Immature natural killer cell (primary cell): ENCODE results near the gene ALKBH4. TPM values are rescaled to one million over a fixed set of nuclear protein-coding genes. Genes with fewer than 3 reads are reported as not detected.
"Not testable (repeated sequence)": the region's sequence is repeated elsewhere in the genome, so short reads cannot be mapped to it uniquely, and the experiment has no call there.

Experiments used
- DNase-seq, 3 donors: peaks; one replicate each; pipeline ENCODE4 v3.0.0; 2022; ENCODE audit warnings: mixed read lengths in 1 of 3
- H3K27ac Mint-ChIP-seq, 6 donors: one replicate each; pipeline ENCODE4 v1.8.0; 2020; ENCODE audit warnings: mixed read lengths in 6 of 6, mild to moderate bottlenecking in 5 of 6, inconsistent platforms in 4 of 6, moderate library complexity in 3 of 6
- H3K27me3 Mint-ChIP-seq, 3 donors: one replicate each; pipeline ENCODE4 v1.8.0; 2020 to 2021; ENCODE audit warnings: low read depth in 3 of 3, mild to moderate bottlenecking in 3 of 3, mixed read lengths in 3 of 3, moderate library complexity in 3 of 3, inconsistent platforms in 1 of 3
- H3K36me3 Mint-ChIP-seq, 3 donors: one replicate each; pipeline ENCODE4 v1.8.0; 2020; ENCODE audit warnings: mixed read lengths in 3 of 3, inconsistent platforms in 2 of 3, mild to moderate bottlenecking in 2 of 3
- H3K4me1 Mint-ChIP-seq, 2 donors: one replicate each; pipeline ENCODE4 v1.8.0; 2020; ENCODE audit warnings: inconsistent platforms in 2 of 2, mild to moderate bottlenecking in 2 of 2, mixed read lengths in 2 of 2, moderate library complexity in 1 of 2
- H3K4me3 Mint-ChIP-seq, 5 donors: one replicate each; pipeline ENCODE4 v1.8.0; 2020; ENCODE audit warnings: mild to moderate bottlenecking in 5 of 5, mixed read lengths in 5 of 5, inconsistent platforms in 3 of 5, moderate library complexity in 3 of 5
- H3K9me3 Mint-ChIP-seq, 6 donors: one replicate each; pipeline ENCODE4 v1.8.0; 2020; ENCODE audit warnings: mild to moderate bottlenecking in 6 of 6, mixed read lengths in 6 of 6, inconsistent platforms in 4 of 6, moderate library complexity in 3 of 6
- polyA plus RNA-seq, 3 donors: library from polyadenylated mRNA; unstranded; fragments of 300-500 nt; fragmentation: Illumina TruSeq; gene quantifications; one replicate each; pipeline ENCODE4 v1.2.3, GENCODE V29; 2021

Gene ALKBH4
- polyA plus RNA-seq, 3 donors from 2014 or later: 16.2 to 25.8 (median 18.5) TPM

GRCh38 chr7:102454932-102455331, 9.7 kb downstream of the ALKBH4 start:
- H3K27me3 Mint-ChIP-seq, H3K27ac Mint-ChIP-seq, H3K4me3 Mint-ChIP-seq, H3K4me1 Mint-ChIP-seq, DNase-seq, H3K36me3 Mint-ChIP-seq, H3K9me3 Mint-ChIP-seq: not testable (repeated sequence)

- no peak overlapping the region for H3K27ac Mint-ChIP-seq
- peaks cover 0 to 3% of the 10 kb centered on the region in 2 donors for H3K4me1 Mint-ChIP-seq
- no peaks in the 10 kb centered on the region for H3K27me3 Mint-ChIP-seq
- DNase-seq: no peak
- no peaks in the 10 kb centered on the region for H3K9me3 Mint-ChIP-seq
- H3K4me3 Mint-ChIP-seq: no peak overlapping the region
- H3K36me3 Mint-ChIP-seq: peaks cover 0 to 3% (median 0%) of the 10 kb centered on the region in 3 donors
Measured at GRCh38 chr7:102454468-102454867, 10.2 kb downstream of the ALKBH4 start.

- peaks cover 0 to 3% (median 0%) of the 10 kb centered on the region in 3 donors for H3K36me3 Mint-ChIP-seq
- H3K27ac Mint-ChIP-seq: no peak overlapping the region
- H3K4me1 Mint-ChIP-seq: peaks cover 0 to 3% of the 10 kb centered on the region in 2 donors
- no peak for DNase-seq
- H3K27me3 Mint-ChIP-seq: peaks cover 0 to 1% (median 0%) of the 10 kb centered on the region in 3 donors
- H3K9me3 Mint-ChIP-seq: no peaks in the 10 kb centered on the region
- H3K4me3 Mint-ChIP-seq: no peak overlapping the region
Measured at GRCh38 chr7:102453319-102453718, 11.3 kb downstream of the ALKBH4 start.

- H3K9me3 Mint-ChIP-seq: no peaks in the 10 kb centered on the region
- no peak for DNase-seq
- no peak overlapping the region for H3K27ac Mint-ChIP-seq
- H3K4me1 Mint-ChIP-seq: peaks cover 0 to 3% of the 10 kb centered on the region in 2 donors
- H3K27me3 Mint-ChIP-seq: peaks cover 0 to 1% (median 0%) of the 10 kb centered on the region in 3 donors
- H3K36me3 Mint-ChIP-seq: peaks cover 0 to 3% (median 0%) of the 10 kb centered on the region in 3 donors
- H3K4me3 Mint-ChIP-seq: no peak overlapping the region
Measured at GRCh38 chr7:102452451-102452850, 12.2 kb downstream of the ALKBH4 start.

GRCh38 chr7:102451371-102452054, 13.2 kb downstream of the ALKBH4 start:
- peaks cover 0 to 3% (median 0%) of the 10 kb centered on the region in 3 donors for H3K36me3 Mint-ChIP-seq
- no peak for DNase-seq
- no peak overlapping the region for H3K4me3 Mint-ChIP-seq
- H3K9me3 Mint-ChIP-seq: no peaks in the 10 kb centered on the region
- H3K4me1 Mint-ChIP-seq: peaks cover 0 to 3% of the 10 kb centered on the region in 2 donors
- H3K27me3 Mint-ChIP-seq: peaks cover 0 to 1% (median 0%) of the 10 kb centered on the region in 3 donors
- H3K27ac Mint-ChIP-seq: no peak overlapping the region

- peaks cover 0 to 3% (median 0%) of the 10 kb centered on the region in 3 donors for H3K36me3 Mint-ChIP-seq
- H3K9me3 Mint-ChIP-seq: no peaks in the 10 kb centered on the region
- peaks cover 0 to 1% (median 0%) of the 10 kb centered on the region in 3 donors for H3K27me3 Mint-ChIP-seq
- peaks cover 0 to 4% of the 10 kb centered on the region in 2 donors for H3K4me1 Mint-ChIP-seq
- peak; percentile 33 to 42 (median 40) for DNase-seq
- H3K27ac Mint-ChIP-seq: peak overlapping the region in 3 of 6 donors; percentile 24 to 82 (median 48)
- no peak overlapping the region for H3K4me3 Mint-ChIP-seq
Measured at GRCh38 chr7:102450242-102450641, 14.4 kb downstream of the ALKBH4 start.

- no peak for DNase-seq
- Mint-ChIP-seq H3K27ac (no peak overlapping the region), H3K4me3 (no peak overlapping the region), H3K4me1 (peaks cover 0 to 7% of the 10 kb centered on the region in 2 donors), H3K9me3 (no peaks in the 10 kb centered on the region), H3K36me3 (peaks cover 0 to 4% (median 0%) of the 10 kb centered on the region in 3 donors), H3K27me3 (peaks cover 0 to 1% (median 0%) of the 10 kb centered on the region in 3 donors)
Measured at GRCh38 chr7:102449136-102449535, 15.5 kb downstream of the ALKBH4 start.

GRCh38 chr7:102447311-102447710, 17.4 kb downstream of the ALKBH4 start:
- Mint-ChIP-seq H3K4me3 (no peak overlapping the region), H3K27me3 (peaks cover 0 to 4% (median 0%) of the 10 kb centered on the region in 3 donors), H3K27ac (no peak overlapping the region), H3K9me3 (no peaks in the 10 kb centered on the region), H3K36me3 (peaks cover 0 to 4% (median 0%) of the 10 kb centered on the region in 3 donors), H3K4me1 (peaks cover 15 to 21% of the 10 kb centered on the region in 2 donors)
- no peak for DNase-seq

GRCh38 chr7:102446387-102447156, 18.1 kb downstream of the ALKBH4 start:
- Mint-ChIP-seq H3K9me3 (no peaks in the 10 kb centered on the region), H3K4me3 (no peak overlapping the region), H3K4me1 (peaks cover 22 to 29% of the 10 kb centered on the region in 2 donors), H3K27ac (peak overlapping the region in 1 of 6 donors; percentile 48), H3K27me3 (peaks cover 0 to 4% (median 0%) of the 10 kb centered on the region in 3 donors), H3K36me3 (peaks cover 0 to 7% (median 0%) of the 10 kb centered on the region in 3 donors)
- no peak for DNase-seq

- Mint-ChIP-seq H3K27ac (peak overlapping the region in 3 of 6 donors; percentile 53 to 83 (median 65)), H3K9me3 (no peaks in the 10 kb centered on the region), H3K36me3 (peaks cover 0 to 9% (median 0%) of the 10 kb centered on the region in 3 donors), H3K4me1 (peaks cover 25 to 30% of the 10 kb centered on the region in 2 donors), H3K4me3 (no peak overlapping the region), H3K27me3 (peaks cover 0 to 4% (median 0%) of the 10 kb centered on the region in 3 donors)
- no peak for DNase-seq
Measured at GRCh38 chr7:102445674-102446071, 19.0 kb downstream of the ALKBH4 start.

- peaks cover 0 to 9% (median 0%) of the 10 kb centered on the region in 3 donors for H3K36me3 Mint-ChIP-seq
Measured at GRCh38 chr7:102444961-102445673, 19.5 kb downstream of the ALKBH4 start.

GRCh38 chr7:102439963-102440795, 24.5 kb downstream of the ALKBH4 start:
- Mint-ChIP-seq H3K4me1 (peaks cover 32 to 34% of the 10 kb centered on the region in 2 donors), H3K4me3 (no peak overlapping the region), H3K27ac (no peak overlapping the region)

More at GRCh38 chr7:102444961-102445673, 19.5 kb downstream of the ALKBH4 start:
- no peak for DNase-seq
- peak overlapping the region in 1 of 5 donors; percentile 22 for H3K4me3 Mint-ChIP-seq
- H3K9me3 Mint-ChIP-seq: no peaks in the 10 kb centered on the region
- peak overlapping the region; percentile 14 to 86 (median 60) for H3K27ac Mint-ChIP-seq
- H3K27me3 Mint-ChIP-seq: peaks cover 0 to 4% (median 0%) of the 10 kb centered on the region in 3 donors
- peaks cover 25 to 27% of the 10 kb centered on the region in 2 donors for H3K4me1 Mint-ChIP-seq

More at GRCh38 chr7:102439963-102440795, 24.5 kb downstream of the ALKBH4 start:
- Mint-ChIP-seq H3K27me3 (peaks cover 0 to 3% (median 0%) of the 10 kb centered on the region in 3 donors), H3K9me3 (no peaks in the 10 kb centered on the region), H3K36me3 (peaks cover 0 to 9% (median 3%) of the 10 kb centered on the region in 3 donors)
- DNase-seq: no peak
